Measurements from ENCODE around the gene NRP1. TPM values are rescaled to one million over a fixed set of nuclear protein-coding genes. Genes with fewer than 3 reads are reported as not detected.

NRP1 gene
- total RNA-seq, 1 experiment from 2014 or later: 2.1 TPM

GRCh38 chr10:33258967-33259366 is 75.5 kb downstream of the NRP1 start:
- Histone ChIP-seq H3K4me3 (ENCODE audit: insufficient read depth, low read depth, low read length) (no peak overlapping the region), H3K27me3 (ENCODE audit: control insufficient read depth, insufficient read depth, low read length) (no peaks in the 10 kb centered on the region), H3K36me3 (replicated peaks; ENCODE audit: control insufficient read depth, insufficient read depth, low read length) (no peaks in the 10 kb centered on the region)
- DNase-seq: no peak

GRCh38 chr10:33257439-33258080 is 76.9 kb downstream of the NRP1 start:
- Histone ChIP-seq H3K27me3 (ENCODE audit: control insufficient read depth, insufficient read depth, low read length) (no peaks in the 10 kb centered on the region), H3K36me3 (replicated peaks; ENCODE audit: control insufficient read depth, insufficient read depth, low read length) (no peaks in the 10 kb centered on the region), H3K4me3 (ENCODE audit: insufficient read depth, low read depth, low read length) (no peak overlapping the region)
- DNase-seq: no peak

DNA sequence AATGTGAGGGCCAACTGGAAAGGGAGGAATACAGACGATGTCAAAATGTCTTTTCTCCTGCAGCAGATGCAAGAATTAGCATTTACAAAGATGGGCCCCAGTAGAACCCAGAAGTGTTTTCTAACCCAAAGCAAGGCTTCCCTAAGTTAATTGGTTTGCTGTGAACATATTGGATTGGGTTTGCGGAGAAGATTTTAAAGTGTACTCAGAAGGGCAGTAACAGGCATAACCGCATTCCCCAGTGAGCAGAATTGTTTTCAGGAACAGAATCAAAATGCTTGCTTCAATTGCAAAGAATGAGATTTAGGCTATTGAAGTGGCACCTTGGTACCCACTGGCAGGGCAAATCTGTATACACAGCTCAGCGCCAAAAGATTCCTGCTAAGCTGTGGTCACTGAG is 78.0 kb downstream of the NRP1 start:
- Histone ChIP-seq H3K36me3 (replicated peaks; ENCODE audit: control insufficient read depth, insufficient read depth, low read length) (no peaks in the 10 kb centered on the region), H3K4me3 (ENCODE audit: insufficient read depth, low read depth, low read length) (no peak overlapping the region), H3K27me3 (ENCODE audit: control insufficient read depth, insufficient read depth, low read length) (no peaks in the 10 kb centered on the region)
- no peak for DNase-seq

- H3K36me3 ChIP-seq (replicated peaks; ENCODE audit: control insufficient read depth, insufficient read depth, low read length): no peaks in the 10 kb centered on the region
- DNase-seq: no peak
- no peak overlapping the region for H3K4me3 ChIP-seq (ENCODE audit: insufficient read depth, low read depth, low read length)
- no peaks in the 10 kb centered on the region for H3K27me3 ChIP-seq (ENCODE audit: control insufficient read depth, insufficient read depth, low read length)
Measured at GRCh38 chr10:33254556-33255160, 79.8 kb downstream of the NRP1 start.

DNA sequence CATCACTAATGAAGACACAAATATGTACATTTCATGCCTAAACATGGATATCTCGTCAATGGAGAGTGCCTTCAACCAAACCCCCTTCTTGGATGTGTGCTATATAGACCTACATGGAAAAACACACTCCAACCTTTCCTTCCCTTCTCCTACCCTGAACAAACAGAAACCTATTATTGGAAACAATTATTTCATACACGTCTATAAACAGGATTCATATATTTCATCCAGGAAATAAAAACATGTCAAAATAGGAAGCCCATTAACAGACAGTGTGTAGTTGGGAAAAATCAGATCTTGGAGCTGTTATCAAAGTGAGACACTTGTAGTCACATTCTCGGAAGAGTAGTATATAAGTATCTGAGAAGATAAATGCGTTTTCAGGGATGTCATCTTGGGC is 81.1 kb downstream of the NRP1 start:
- no peaks in the 10 kb centered on the region for H3K36me3 ChIP-seq (replicated peaks; ENCODE audit: control insufficient read depth, insufficient read depth, low read length)
- no peak for DNase-seq
- no peaks in the 10 kb centered on the region for H3K27me3 ChIP-seq (ENCODE audit: control insufficient read depth, insufficient read depth, low read length)
- H3K4me3 ChIP-seq (ENCODE audit: insufficient read depth, low read depth, low read length): no peak overlapping the region

DNA sequence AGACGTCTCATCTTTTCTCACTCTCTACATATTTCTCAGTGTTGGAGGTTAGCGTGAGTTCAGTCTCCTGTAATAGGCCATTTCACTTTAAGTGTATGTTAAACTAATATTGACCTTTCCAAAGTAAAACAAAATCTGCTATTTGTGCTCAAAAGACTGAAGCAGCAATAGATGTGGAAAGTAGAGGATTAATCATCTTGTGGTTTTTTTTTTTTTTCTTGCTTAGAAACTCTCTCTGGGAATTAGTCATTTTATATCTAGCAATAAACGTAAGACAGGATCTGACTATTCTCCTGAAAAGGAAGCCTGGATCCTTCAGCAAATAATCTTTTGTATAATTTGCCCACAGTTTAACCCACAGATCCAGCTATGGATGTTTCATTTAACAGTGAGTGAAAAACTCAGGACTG is 81.7 kb downstream of the NRP1 start:
- Histone ChIP-seq H3K27me3 (ENCODE audit: control insufficient read depth, insufficient read depth, low read length) (no peaks in the 10 kb centered on the region), H3K4me3 (ENCODE audit: insufficient read depth, low read depth, low read length) (no peak overlapping the region), H3K36me3 (replicated peaks; ENCODE audit: control insufficient read depth, insufficient read depth, low read length) (no peaks in the 10 kb centered on the region)
- no peak for DNase-seq

GRCh38 chr10:33252324-33252723 is 82.1 kb downstream of the NRP1 start:
- H3K27me3 ChIP-seq (ENCODE audit: control insufficient read depth, insufficient read depth, low read length): no peaks in the 10 kb centered on the region
- no peaks in the 10 kb centered on the region for H3K36me3 ChIP-seq (replicated peaks; ENCODE audit: control insufficient read depth, insufficient read depth, low read length)
- DNase-seq: no peak
- no peak overlapping the region for H3K4me3 ChIP-seq (ENCODE audit: insufficient read depth, low read depth, low read length)

- H3K27me3 ChIP-seq (ENCODE audit: control insufficient read depth, insufficient read depth, low read length): no peaks in the 10 kb centered on the region
- DNase-seq: no peak
- no peaks in the 10 kb centered on the region for H3K36me3 ChIP-seq (replicated peaks; ENCODE audit: control insufficient read depth, insufficient read depth, low read length)
- H3K4me3 ChIP-seq (ENCODE audit: insufficient read depth, low read depth, low read length): no peak overlapping the region
Measured at GRCh38 chr10:33249659-33250345, 84.7 kb downstream of the NRP1 start.

GRCh38 chr10:33249137-33249536 is 85.3 kb downstream of the NRP1 start:
- no peaks in the 10 kb centered on the region for H3K27me3 ChIP-seq (ENCODE audit: control insufficient read depth, insufficient read depth, low read length)
- DNase-seq: no peak
- no peak overlapping the region for H3K4me3 ChIP-seq (ENCODE audit: insufficient read depth, low read depth, low read length)
- no peaks in the 10 kb centered on the region for H3K36me3 ChIP-seq (replicated peaks; ENCODE audit: control insufficient read depth, insufficient read depth, low read length)

GRCh38 chr10:33248638-33249037 is 85.8 kb downstream of the NRP1 start:
- no peak overlapping the region for H3K4me3 ChIP-seq (ENCODE audit: insufficient read depth, low read depth, low read length)
- no peaks in the 10 kb centered on the region for H3K27me3 ChIP-seq (ENCODE audit: control insufficient read depth, insufficient read depth, low read length)
- no peaks in the 10 kb centered on the region for H3K36me3 ChIP-seq (replicated peaks; ENCODE audit: control insufficient read depth, insufficient read depth, low read length)
- no peak for DNase-seq

- Histone ChIP-seq H3K27me3 (ENCODE audit: control insufficient read depth, insufficient read depth, low read length) (no peaks in the 10 kb centered on the region), H3K4me3 (ENCODE audit: insufficient read depth, low read depth, low read length) (no peak overlapping the region), H3K36me3 (replicated peaks; ENCODE audit: control insufficient read depth, insufficient read depth, low read length) (no peaks in the 10 kb centered on the region)
- no peak for DNase-seq
Measured at GRCh38 chr10:33247221-33247922, 87.1 kb downstream of the NRP1 start.

DNA sequence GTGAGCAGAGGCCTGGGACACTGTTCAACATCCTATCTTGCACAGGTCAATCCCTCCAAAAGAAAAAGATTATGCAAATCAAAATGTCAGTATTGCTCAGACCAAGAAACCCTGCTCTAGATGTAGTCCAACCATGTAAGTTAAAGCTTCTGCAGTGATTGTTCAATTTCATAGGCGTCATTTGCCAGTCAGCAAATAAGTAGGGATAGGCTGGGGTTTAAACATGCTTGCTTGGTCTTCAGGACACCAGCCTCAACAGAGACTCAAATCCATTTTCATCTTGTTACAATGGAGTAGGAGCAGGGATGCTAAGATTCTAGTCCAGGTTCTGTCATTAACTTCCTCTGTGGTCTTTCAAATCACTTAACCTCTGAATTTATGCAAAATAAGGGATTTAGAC is 89.1 kb downstream of the NRP1 start:
- no peak for DNase-seq
- Histone ChIP-seq H3K4me3 (ENCODE audit: insufficient read depth, low read depth, low read length) (no peak overlapping the region), H3K27me3 (ENCODE audit: control insufficient read depth, insufficient read depth, low read length) (no peaks in the 10 kb centered on the region), H3K36me3 (replicated peaks; ENCODE audit: control insufficient read depth, insufficient read depth, low read length) (no peaks in the 10 kb centered on the region)

- Histone ChIP-seq H3K36me3 (replicated peaks; ENCODE audit: control insufficient read depth, insufficient read depth, low read length) (no peaks in the 10 kb centered on the region), H3K4me3 (ENCODE audit: insufficient read depth, low read depth, low read length) (no peak overlapping the region), H3K27me3 (ENCODE audit: control insufficient read depth, insufficient read depth, low read length) (no peaks in the 10 kb centered on the region)
- DNase-seq: no peak
Measured at GRCh38 chr10:33244354-33244967, 90.0 kb downstream of the NRP1 start.

GRCh38 chr10:33243703-33244102 is 90.8 kb downstream of the NRP1 start:
- H3K27me3 ChIP-seq (ENCODE audit: control insufficient read depth, insufficient read depth, low read length): no peaks in the 10 kb centered on the region
- no peaks in the 10 kb centered on the region for H3K36me3 ChIP-seq (replicated peaks; ENCODE audit: control insufficient read depth, insufficient read depth, low read length)
- DNase-seq: no peak
- no peak overlapping the region for H3K4me3 ChIP-seq (ENCODE audit: insufficient read depth, low read depth, low read length)
